CD4-positive, alpha-beta T cell treated with Interleukin-21 for 1 hour (primary cell): ENCODE measurements around the gene EMC6.
A peak's percentile ranks its signal among the peaks of the same experiment; 100 is the strongest.
"Not testable (repeated sequence)": the region's sequence is repeated elsewhere in the genome, so short reads cannot be mapped to it uniquely, and the experiment has no call there.

ENCODE experiments used
- DNase-seq: peaks from one replicate; pipeline ENCODE4 v3.0.0-alpha.2; 2020

The EMC6 gene

DNA sequence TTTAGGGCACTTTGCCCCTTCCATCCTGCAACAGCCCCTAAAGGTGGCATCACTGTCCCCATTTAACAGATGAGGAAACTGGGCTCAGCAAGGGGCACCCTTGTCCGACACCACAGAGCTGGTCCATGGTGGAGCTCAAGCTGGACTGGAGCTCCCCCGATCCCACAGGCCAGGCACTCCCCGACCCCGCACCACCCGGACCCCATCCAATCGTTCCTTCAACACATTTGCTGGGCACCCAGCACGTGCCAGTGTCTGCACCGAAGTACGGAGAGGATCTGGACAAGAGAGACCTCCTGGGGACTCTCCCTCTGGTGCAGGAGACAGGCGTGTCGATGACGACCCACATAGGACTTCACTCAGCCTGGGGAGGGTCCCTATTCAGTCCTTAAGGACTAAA, 13.4 kb downstream of the EMC6 start:
- no peak for DNase-seq

DNA sequence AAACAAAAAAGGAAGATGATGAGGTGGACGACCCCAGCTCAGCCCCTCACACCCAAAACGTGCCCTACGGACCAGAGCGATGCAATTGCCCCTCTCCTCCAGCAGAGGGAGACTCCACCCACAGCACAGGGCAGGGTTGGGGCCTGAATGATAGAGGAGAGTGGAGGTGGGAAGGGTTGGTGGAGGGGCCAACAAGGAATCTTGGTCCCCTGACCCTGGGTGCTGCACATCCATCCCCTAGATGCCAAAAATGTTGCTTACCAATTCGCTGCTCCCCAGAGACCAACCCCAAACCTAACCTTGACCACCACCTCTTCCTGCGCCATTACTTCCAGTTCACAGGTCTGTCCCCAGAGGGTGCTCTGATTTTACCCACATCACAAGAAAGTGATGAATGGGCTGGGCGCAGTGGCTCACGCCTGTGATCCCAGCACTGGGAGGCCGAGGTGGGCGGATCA, 14.5 kb downstream of the EMC6 start:
- DNase-seq, result peak; percentile 64

DNA sequence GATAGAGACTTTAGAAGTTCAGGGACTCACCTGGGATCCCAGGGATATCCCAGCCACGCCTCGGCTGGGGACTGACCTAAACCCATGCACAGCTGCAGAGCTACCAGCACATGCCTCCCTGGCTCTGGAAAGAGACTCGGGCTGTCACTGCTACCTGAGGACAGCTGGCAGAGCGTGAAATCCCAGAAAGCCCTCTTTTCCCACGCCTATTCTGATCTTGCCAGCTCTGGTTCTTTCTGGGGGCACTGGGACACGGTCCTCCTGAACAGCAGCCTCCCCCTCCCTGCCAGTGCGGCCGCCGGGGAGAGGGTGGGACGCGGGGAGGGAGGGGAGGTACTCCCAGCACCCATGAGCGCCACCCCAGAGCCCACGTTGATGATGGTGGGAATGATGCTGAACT, 16.6 kb downstream of the EMC6 start:
- no peak for DNase-seq

DNA sequence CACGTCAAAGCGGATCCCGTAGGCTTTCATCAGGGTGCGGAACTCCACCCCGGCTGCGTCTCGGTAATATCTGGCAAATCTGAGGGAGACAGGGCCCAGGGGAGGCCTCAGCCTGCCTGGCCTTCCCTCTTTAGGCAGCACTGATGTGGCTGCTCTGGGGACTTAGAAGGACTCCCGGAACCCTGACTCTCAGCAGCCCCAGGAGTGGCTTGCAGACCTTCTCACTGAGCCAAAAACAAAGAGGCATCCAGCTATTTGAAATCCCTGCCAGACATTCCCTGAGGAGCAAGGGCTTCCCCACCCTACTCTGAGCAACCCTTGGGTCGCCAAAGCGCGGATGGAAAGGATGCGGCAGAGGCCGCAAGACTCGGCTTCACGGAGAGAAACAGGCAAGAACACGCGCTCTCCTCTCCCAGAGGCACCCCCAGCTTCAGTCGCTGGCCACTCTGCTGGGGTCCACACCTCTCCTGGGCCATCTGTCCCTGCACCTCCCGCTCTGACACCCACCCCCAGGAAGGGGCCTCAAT, 19.5 kb downstream of the EMC6 start:
- DNase-seq, result no peak

DNA sequence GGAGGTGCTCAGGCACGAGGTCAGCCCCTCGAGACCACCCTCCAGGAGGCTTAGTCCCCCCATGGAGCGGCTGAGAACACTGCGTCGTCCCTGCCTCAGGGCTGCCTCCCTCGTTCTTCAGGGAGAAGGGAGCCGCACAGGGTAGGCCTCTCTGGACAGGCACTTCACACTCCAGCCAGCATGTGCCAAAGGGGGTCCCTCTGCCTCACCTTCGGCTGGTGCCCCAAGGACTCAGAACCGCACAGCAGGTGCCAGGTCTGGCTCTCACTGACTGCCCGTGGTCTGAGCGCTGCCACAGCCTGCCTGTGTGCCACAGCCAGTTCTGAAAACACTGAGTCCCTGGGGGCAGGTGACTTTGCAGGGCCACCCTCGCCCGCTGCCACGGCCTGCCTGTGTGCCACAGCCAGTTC, 20.2 kb downstream of the EMC6 start:
- DNase-seq, result no peak

DNA sequence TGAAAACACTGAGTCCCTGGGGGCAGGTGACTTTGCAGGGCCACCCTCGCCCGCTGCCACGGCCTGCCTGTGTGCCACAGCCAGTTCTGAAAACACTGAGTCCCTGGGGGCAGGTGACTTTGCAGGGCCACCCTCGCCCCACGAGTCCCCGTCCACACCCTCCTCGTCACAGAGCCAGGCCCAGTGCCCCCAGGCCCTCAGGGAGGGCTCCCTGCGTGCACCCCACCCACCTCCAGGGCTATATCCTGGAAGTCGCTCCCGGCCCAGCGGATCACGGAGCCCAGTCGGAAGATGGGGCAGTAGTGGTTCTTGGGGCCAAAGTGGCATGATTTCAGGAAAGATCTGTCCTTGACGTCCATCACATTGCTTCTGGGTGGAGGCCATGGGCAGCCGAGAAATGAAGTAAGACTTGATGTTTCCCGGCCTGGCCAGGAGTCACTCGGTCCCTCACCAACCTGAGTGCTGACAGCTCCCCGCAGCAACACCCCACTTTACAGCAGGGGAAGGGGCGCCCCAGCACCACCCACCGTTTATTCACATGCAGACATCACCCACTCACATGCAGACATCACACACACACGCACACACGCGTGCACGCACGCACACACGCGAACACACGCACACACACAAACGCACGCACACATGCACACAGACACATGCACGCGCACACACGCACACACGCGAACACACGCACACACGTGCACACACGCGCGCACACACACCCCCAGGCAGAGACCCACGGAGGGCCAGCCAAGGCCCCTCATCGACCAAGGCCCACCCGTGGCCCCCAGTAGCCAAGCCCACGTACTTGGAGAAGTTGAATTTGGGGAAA, 20.9 kb downstream of the EMC6 start:
- no peak for DNase-seq

DNA sequence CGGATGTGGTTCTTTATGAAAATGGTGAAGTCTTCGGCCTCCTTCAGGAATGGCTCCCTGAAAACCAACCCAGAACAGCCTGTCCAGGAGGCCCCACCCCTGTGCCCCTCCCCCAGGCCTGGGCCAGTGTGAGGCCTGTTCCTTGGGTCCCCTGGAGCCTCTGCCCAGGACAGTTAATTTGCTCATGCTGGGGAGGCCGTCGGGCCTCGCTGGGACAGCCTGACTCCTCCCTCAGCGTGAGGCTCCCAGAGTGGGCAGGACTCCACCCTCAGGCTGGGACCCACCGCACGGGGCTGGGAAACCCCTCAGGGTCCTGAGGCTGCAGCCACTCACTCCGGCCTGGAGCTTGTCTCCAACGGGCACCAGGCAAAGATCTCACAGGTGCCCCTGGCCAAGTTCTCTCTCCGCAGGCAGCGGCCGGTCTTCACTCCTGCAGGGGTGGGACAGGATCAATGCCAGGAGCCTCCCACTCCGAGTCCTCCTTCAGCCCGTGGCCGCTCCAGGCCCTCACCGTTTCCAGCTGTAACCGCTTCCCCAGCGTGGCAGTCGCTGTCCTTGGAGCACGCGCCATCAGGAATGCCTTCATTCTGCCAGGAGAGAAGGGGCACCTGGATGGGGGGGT, 21.6 kb downstream of the EMC6 start:
- DNase-seq, result no peak

DNA sequence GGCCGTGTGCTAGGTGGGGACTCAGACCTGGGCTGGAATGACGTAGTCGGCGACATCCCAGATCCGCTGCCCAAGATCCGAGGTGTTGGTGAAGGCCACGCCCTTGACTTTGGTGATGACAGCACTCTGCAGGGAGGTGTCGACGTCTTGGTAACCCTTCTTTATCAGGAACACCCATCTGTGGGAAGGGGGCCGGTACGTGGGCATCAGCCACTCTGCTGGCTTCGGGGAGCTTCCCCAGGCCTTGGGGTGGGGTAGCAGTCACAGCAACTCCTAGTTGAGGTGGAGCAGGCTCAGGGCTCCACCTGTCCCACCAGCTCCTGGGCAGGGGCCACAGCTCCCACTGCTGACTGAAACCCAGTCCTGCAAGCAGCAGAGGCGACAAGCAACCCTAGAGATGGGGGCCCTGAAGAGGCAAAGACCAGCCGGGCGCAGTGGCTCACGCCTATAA, 23.0 kb downstream of the EMC6 start:
- no peak for DNase-seq

DNA sequence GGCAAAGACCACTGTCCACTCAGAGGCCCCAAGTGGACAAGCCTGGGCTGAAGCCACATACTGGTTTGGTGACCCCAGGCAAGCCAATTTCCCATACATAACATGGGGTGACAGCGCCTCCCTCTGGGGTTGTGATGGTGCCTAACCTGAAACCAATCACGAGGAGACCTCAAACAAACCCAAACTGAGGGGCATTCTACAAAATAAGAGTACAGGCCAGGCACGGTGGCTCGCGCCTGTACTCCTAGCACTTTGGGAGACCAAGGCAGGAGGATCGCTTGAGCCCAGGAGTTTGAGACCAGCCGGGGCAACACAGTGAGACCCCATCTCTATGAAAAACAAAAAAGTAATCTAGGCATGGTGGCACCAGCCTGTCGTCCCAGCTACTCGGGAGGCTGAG, 23.7 kb downstream of the EMC6 start:
- no peak for DNase-seq

DNA sequence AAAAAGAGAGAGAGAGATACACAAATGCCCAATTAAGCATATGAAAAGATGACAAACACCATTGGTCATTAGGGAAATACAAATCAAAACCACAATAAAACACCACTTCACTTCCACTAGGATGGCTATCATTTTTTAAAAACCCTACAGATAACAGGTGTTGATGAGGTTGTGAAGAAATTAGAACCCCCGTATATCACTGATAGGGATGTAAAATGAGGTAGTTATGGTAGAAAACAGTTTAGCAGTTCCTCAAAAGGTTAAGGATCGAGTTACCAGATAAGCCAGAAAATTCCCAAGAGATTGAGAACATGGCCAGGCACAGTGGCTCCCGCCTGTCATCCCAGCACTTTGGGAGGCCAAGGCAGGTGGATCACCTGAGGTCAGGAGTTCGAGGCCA, 24.5 kb downstream of the EMC6 start:
- no peak for DNase-seq

DNA sequence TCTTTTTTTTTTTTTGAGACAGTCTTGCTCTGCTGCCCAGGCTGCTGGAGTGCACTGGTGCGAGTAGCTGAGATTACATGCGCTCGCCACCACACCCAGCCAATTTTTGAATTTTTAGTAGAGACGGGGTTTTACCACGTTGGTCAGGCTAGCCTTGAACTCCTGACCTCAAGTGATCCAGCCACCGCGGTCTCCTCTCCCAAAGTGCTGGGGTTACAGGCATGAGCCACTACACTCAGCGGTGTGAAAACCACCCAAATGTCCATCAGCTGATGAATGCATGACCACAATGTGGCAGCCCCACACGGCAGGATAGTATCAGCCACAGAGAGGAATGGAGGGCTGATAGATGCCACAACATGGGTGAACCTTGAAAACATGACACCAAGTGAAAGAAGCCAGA, 25.2 kb downstream of the EMC6 start:
- DNase-seq, result peak; percentile 49

DNA sequence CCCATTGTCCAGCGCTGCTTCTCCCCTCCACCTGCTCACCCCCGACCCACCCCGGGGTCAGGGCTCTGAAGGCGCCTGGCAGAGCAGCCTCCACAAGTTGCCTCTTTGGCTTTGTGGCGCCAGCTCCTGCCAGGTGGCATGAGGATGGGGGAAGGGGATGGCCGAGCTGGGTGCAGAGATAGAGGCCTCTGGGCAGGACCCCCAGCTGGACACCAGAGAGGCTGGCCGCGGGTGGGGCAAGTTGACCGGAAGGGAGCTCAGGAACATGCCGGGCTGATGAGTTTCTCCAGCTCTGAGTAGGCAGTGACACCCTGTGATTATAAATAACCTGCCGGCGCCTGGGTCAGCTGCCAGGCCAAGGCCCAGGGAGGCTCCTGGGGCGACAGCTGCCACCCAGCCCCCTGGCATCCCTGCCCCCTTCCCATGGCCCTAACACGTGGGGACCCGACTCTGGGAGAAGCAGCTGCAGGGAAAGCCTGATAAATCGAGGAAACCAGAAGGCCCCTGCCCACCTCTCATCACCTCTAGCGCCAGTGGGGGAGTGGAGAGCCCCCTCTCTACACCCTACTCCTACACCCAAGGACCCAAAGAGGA, 26.6 kb downstream of the EMC6 start:
- DNase-seq, result no peak

DNA sequence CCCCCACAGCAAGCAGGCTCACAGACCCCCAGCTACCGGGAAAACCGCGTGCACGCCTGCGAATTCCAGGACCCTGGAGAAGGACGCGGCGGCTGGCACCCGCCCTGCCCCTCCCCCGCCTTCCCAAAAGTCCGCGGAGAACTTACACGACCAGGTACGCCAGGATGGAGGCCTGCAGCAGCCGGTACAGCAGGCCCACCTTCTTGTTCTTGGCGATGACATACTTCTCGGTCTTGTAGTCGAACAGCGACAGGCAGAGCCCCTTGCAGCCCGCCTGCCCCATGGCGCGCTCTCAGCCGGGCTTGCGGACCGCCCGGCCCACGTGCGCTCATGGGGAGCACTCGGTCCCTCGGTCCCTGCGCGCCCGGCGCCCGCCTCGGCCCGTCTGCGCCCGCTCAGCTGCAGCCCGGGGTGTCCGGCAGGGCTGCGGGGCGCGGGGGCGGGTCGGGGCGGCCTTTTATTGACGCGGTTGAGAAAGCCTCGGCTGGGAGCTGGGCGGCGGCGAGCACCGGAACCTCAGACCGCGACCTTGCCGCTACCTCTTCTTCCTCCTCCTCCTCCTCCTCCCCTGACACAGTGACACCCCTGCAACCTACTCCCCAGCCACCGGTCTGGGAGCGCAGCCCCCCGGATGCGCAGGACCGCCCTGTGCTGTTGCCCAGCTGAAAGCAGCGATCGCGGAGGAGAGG, 27.3 kb downstream of the EMC6 start, which contains the start of gene P2RX5:
Gene P2RX5 (minus strand): TSS at position 433 of the 689 bp plus-strand sequence. CDS start 150 bp downstream, at position 283.
- peak; percentile 50 for DNase-seq

DNA sequence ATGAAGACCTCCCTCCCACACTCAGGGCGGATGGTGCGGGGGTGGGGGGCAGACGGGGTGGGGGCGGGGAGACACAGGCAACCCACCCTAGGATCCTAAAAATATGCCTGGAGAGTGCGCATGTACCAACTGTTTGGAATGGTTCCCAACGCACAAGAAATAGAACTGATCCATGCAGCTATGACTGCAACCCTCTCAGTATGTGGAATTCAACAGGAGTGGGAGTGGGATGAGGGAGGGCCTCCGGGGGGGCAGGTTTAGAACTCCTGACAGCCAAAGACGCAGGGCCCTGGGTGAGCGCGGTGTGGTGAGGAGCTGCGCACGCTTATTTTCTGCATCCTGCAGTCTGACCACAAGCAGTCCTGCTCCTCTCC, 28.5 kb downstream of the EMC6 start:
- no peak for DNase-seq

DNA sequence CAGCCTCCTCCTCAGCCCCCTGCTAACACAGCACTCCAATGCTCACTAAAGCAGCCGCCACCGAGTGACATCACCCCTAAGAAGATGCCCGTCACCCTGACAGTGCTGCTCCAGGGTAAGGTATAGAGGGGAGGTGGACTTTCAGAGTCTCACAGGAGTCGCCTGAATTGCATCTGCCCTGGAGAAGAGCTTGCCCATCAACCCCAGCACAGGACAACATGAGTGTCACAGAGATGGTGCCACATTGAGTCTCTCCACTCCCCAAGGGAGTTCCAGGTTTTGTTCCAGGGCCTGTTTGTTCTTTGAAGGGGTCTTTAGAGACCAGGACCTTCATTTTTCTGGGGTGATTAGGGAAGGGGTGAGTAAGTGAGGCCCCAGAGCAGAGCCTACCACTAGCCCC, 29.5 kb downstream of the EMC6 start:
- DNase-seq, result no peak

DNA sequence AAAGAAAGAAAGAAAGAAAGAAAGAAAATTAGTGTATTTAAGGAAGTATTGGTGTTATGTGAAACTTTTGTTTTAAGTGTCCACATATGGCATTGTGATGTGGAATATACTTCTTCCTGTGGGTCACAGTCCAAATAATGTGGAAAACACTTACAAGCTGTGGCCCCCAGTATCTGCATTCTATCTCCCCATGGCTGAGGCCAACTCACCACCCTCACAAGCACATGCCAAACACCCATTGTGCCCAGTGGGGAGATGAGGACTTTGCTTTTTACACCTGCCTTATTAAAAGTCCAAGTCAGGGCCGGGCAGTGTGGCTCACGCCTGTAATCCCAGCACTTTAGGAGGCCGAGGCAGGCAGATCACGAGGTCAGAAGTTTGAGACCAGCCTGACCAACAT, 31.3 kb downstream of the EMC6 start:
- no peak for DNase-seq

DNA sequence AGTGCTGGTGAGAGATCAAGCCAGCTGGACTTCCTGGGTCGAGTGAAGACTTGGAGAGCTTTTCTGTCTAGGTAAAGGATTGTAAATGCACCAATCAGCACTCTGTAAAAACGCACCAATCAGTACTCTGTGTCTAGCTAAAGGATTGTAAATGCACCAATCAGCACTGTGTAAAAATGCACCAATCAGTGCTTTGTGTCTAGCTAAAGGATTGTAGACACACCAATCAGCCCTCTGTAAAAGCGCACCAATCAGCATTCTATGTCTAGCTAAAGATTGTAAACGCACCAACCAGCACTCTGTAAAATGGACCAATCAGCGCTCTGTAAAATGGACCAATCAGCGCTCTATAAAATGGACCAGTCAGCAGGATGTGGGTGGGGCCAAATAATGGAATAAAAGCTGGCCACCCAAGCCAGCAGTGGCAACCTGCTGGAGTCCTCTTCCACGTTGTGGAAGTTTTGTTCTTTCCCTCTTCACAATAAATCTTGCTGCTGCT, 33.5 kb downstream of the EMC6 start:
- not testable (repeated sequence) for DNase-seq

DNA sequence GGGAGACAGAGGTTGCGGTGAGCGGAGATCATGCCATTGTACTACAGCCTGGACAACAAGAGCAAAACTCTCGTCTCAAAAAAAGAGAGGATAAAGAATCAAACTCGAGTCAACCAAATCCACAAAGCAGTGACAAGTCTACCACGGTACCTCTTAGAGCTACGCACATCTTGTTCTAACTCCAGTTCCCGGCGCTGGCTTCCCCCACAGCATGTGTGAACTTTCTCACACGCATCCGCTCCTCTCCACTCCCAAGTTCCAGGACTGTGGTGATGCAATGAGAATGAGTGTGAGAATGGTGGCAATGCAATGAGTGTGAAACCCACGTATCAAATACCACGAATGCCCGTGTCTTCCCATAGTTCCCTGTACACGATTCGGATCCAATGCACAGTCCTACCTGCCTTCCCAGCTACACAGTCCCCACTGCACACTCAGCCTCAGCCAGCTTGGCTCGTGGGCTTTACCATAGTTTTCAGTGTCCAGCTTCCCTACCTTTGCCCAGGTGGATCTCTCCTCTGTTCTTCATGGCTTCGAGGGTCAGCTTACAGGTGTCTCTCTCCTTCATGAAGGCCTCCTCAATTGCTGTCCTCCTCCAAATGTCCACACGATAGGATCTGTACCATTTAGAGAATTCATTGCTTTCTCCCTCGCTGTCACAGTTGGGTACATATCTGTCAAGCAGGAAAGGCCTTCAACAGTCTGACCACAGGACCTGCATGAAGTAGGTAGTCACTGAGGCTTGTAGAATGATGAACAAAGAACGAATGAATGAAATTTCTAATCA, 36.5 kb downstream of the EMC6 start:
- DNase-seq, result no peak

DNA sequence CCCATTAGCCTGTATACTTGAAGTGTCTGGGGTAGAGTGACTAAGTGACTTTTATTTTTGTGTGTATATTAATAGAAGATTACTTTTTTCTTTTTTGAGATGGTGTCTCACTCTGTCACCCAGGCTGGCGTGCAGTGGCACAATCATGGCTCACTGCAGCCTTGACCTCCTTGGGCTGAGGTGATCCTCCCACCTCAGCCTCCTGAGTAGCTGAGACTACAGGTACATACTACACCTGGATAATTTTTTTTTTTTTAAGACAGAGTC, 37.0 kb downstream of the EMC6 start:
- DNase-seq, result not testable (repeated sequence)

DNA sequence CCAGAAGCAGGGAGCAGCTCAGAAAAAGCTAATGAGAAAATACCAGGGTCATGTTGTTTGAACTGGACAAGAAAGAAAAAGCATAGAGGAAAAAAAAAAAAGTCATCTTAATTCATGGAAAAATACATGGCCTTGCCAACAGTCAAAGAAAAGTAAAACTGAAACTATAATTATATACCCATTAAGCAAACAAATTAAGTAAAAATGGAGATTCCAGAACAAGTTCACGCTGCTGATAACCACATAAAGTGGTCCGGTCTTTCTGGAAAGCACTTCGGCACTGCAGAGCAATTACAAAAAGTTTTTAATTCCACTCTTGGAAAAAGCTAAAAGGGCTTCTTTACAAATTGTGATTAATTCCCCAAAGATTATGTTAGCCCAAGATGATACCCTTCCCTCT, 39.8 kb downstream of the EMC6 start:
- no peak for DNase-seq

DNA sequence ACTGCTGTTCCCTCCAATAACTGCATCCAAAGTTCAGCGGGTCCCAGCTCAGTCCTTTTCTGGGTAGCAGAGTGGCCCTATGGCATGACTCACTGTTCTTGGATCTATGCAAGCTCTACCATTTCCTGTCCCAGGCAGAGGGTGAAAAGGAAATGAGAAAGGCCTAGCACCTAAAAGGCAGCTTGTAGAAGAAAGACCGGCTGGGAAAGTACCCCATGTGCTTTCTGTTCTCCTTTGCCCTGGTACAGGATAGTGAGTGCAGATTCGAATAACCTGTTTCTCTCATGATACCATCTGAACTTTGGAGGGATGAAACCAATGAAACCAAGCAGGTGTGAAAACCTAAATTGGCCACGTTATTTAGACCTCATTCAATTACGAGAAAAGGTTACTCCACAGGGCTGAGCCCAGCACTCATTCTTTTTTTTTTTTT, 42.4 kb downstream of the EMC6 start:
- DNase-seq, result peak; percentile 91

DNA sequence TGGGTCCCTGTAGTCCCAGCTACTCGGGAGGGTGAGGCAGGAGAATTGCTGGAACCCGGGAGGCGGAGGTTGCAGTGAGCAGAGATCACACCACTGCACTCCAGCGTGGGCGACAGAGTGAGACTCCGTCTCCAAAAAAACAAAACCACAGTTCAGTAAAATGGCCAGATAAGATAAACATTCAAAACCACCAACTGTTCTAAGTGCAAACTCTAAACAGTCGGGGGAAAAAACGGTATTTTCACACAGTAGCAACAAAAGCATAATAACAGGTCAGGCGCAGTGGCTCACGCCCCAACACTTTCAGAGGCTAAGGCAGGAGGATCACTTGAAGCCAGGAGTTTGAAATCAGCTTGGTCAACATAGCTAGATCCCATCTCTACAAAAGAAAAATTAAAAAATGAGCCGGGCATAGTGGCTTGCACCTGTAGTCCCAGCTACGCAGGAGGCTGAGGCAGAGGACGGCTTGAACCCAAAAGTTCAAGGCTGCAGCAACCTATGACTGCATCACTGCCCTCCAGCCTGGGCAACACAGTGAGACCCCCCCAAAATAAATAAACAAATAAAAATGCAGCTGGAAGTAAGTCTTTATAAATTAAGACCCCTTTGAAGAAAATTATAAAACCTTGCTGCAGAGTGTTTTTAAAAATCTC, 44.3 kb downstream of the EMC6 start:
- peak; percentile 20 for DNase-seq
